GM12875 (cell line): ENCODE measurements around the gene MED20.
"Not testable (repeated sequence)": the region's sequence is repeated elsewhere in the genome, so short reads cannot be mapped to it uniquely, and the experiment has no call there.

Experiments used
- H3K4me3 ChIP-seq: one replicate; pipeline ENCODE4 v1.5.1; 2011; ENCODE audit warnings: low read depth, low read length, control low read depth
- CTCF ChIP-seq: IDR thresholded peaks from 2 replicates; pipeline ENCODE4 v1.5.1; 2011; ENCODE audit warnings: low read depth, mild to moderate bottlenecking, control low read depth, inconsistent platforms, low read length, moderate library complexity, borderline replicate concordance; ENCODE audit not compliant: insufficient read depth

MED20 gene

GRCh38 chr6:41954668-41955067 lies 33.7 kb upstream of the MED20 start:
- H3K4me3 ChIP-seq, result no peak overlapping the region
- TF ChIP-seq CTCF, result no peak

GRCh38 chr6:41947581-41948220 lies 26.8 kb upstream of the MED20 start:
- no peak overlapping the region for H3K4me3 ChIP-seq
- TF ChIP-seq CTCF, result no peak

- TF ChIP-seq CTCF, result no peak
- H3K4me3 ChIP-seq, result no peak overlapping the region
These were observed 22.5 kb upstream of the MED20 start for GRCh38 chr6:41943456-41943855.

GRCh38 chr6:41942882-41943281 lies 21.9 kb upstream of the MED20 start:
- not testable (repeated sequence) for H3K4me3 ChIP-seq

GRCh38 chr6:41942067-41942851 lies 21.3 kb upstream of the MED20 start:
- TF ChIP-seq CTCF, result no peak

GRCh38 chr6:41941280-41942066 lies 20.5 kb upstream of the MED20 start, which contains the start of gene CCND3:
CCND3 (minus strand) TSS chr6:41941808; CDS start chr6:41941649, 159 bp downstream.
- no peak for TF ChIP-seq CTCF
- H3K4me3 ChIP-seq, result peak within 1 kb of the TSS; percentile 87

More at GRCh38 chr6:41942067-41942851, 21.3 kb upstream of the MED20 start:
- peak overlapping the region; percentile 87 for H3K4me3 ChIP-seq

- H3K4me3 ChIP-seq, result peak overlapping the region; percentile 87
- no peak for TF ChIP-seq CTCF
These were observed 19.9 kb upstream of the MED20 start for GRCh38 chr6:41940759-41941279.
